Activated CD4-positive, alpha-beta T cell treated with anti-CD3 and anti-CD28 coated beads, Interleukin-2, amount 50 U/mL, for 4 hours (primary cell): ENCODE measurements around the gene NALF2.

ENCODE experiments used
- DNase-seq, 2 experiments: peaks; one replicate each; pipeline ENCODE4 v3.0.0-alpha.2; 2020

Gene NALF2

DNA sequence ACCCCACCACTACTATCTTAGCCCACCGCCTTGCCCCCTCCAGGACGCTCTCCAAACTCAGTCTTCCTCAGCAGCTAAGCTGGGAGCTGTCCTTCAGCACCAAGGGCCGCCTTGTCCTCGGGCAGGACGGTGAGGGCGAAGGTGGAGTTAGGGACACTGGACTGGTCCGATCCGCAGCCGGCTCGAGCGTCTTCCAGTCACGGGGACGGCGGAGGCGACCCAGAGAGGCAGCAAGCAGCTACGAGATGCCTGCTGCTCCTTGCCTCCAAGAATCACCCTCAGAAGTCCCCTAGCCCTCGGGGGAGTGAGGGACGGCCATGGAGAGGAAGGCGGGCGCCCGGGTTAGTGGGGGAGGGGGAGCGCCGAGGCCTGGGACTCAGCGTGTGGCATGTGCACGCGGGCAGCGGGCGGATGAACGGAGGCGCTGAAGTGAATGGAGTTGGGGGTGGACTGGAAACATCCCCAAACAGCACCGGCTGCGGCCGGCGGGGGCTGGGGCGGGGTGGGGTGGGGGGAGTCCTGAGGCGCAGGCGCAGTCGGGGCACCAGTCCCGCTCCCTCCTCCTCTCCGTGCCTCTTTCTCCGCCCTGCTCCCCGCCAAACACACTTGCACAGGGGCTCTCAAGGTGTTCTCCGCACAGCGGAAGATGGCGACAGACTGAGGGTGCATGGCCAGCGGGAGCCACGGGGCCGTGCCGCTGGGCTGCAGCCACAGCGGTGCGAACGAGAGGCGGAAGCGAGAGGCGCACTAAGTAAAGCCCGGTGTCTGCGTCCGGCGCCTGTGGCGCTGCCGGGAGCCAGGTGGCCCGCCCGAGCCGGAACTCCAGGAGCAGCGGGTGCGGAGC, at the start of gene NALF2:
Gene NALF2, plus strand, starts transcription at position 545 of the 844 bp plus-strand sequence. CDS start 957 bp downstream, outside the sequence.
- DNase-seq: peak; percentile 8 to 12

DNA sequence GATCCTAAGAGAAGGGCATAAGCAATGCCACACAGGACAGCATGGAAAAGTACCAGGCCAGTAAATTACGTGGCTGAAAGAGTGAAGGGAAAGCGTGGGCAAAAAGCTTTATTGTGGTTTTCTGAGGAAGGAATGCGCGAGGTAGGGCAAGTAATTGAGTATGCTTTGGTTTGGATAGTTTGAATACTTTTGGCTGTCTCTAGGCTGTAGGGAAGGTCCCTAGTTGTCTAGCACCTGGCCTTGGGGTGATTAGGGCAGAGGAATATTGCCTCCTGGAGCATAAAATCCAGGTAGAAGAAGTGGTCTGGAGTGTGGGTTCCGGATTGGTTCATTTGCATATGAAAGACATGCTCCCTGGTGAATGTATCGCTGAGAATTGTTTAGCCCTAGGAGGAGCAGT, 46.4 kb upstream of the NALF2 start:
- DNase-seq: no peak

DNA sequence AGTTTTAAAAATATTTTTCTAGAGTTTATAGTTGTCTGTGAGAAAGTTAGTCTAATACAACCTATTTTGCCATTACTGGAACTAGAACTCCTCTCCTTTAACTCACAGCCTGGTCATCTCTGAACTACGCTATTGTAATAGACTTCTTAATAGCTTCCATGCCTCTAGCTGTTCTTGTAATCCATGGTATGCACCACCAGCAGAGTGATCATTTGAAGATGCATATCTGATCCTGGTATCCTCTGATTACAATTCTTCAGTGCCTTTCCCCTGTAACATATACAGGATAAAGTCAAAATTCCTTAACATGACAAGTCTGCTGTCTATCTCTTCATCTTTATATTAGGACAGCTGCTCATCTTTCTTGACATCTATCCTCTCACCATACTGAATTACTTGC, 37.6 kb upstream of the NALF2 start:
- DNase-seq: no peak

DNA sequence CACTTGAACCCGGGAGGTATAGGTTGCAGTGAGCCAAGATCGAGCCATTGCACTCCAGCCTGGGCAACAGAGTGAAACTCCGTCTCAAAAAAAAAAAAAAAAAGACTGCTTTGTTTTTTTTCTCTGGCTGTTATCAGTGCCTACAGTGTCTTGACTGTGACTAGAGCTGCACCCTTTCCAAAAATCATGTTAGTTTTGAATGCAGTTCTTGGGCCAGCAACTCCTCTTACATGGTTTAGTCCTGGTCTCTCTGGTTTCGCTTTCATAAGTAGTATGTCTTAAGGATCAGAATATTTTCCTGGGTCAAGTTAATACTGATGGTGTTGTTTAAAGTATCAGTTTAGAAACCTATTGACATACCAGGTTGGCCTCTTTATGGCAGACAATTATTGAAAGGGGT, 34.2 kb upstream of the NALF2 start:
- DNase-seq: no peak

DNA sequence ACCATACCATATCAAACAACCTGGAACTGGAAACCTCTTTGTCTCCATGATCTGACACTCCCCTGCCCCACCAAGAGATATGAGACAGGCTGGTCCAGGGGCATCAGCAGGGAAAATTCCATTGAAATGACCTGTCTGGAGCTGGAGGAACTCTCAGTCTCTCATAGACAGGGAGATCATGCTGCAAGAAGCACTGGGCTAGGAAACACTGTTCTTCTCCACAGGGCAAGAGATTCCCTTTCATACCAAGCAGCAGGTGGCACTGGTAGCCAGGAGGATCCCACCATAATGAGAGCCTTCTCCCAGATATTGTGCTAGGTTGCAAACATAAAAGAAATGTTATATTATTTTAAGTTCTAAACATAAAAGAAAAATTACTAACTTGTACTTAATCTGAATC, 14.5 kb upstream of the NALF2 start:
- DNase-seq: no peak

DNA sequence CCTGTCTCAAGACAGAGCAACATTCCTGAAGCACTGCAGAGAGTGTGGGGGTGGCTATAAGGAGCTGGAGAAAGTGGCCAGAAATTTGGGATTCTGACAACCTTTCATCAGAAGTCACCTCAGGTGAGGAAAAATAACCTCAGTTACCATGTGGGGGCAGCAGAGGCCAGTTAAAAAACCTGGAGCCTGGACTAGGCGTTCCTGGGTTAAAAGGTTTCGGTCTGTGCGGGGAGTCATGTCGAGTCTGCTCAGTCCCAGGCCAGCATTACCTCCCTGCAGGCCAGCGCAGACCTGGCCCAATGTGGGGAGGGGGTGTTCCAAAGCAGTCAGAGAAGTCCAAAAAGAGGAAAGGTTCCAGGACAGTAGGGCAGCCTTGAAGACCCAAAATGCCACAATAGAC, 10.9 kb upstream of the NALF2 start:
- peak; percentile 22 to 28 for DNase-seq

DNA sequence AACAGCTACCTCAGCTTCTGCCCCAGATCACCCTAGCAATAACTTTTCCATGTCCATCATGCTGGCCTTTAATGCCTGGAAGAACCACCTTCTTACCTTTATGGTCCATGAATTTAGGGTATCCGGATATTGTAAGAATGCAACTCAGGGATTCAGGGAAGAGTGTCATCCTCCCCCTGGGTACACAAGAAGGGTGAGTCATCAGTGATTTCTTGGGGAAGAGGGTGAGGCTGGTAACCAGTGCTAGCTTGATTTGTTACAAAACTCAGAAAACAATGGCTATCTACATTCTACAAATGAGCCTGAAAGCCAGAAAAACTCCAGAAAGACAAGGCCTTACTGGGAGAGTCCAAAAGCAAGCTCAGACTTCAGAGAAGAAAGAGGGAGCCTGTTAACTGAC, 10.4 kb upstream of the NALF2 start:
- DNase-seq: no peak

DNA sequence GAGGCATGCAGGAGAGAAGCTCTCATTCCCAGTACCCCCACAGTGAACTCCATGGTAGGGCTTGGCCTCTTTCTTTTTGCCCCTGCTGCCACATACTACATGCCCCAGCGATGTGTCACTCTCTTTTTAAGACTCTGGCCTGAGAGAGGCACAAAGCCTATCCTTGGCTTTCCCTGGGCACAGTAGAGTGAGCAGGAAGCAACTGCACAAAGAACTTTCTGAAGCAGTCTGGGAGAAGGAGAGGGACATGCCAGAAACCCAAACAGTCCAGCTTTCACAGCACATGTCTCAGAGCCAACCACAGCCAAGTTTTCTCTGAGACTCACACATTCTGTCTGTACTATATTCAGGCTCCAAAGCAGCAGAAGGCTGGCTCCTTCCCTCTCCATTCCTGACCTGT, 7.9 kb upstream of the NALF2 start:
- no peak for DNase-seq

DNA sequence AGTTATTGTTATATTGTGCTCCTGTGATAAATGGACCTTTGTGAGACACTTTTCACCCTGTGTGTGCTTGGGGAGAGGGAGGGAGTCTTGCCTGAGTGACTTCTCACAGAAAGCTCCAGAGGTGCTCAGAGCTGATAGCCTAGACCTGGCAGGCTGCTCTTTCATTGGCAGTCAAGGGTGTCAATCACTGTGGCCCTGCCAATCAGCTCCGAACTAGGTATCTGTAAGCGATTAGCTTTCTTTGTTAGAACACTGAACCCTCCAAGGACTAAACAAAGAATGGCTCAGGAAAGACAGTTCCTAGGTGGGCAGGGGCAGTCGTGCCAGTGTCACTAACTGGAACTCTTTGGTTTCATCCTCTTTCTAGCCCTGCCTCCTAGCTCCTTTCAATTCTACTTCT, 2.7 kb upstream of the NALF2 start:
- no peak for DNase-seq

DNA sequence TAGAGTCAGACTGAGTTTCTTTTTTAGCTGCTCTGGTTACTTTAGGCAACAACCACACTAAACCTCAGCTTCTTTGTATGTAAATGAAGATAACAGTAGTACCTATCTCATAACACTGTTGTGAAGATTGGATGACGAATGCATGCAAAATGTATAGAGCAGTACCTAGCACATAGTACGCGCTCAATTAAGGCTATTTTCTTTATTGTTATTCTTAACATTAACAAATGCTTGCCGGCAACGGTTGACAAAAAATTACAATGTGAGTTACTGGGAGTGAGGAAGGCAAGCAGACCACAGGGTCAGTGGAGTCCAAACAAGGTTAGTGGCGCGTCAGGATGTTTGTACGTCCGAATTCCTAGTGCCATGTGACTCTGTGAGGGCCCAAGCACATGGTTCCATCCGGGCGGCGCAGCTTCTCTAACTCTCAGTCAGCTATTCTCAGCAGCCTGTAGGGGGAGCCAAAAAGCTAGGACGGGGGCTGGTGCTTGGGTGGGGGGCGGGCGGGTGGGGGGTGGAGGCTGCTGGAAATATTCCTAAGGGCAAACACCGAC, 821 bp upstream of the NALF2 start:
- DNase-seq: no peak

DNA sequence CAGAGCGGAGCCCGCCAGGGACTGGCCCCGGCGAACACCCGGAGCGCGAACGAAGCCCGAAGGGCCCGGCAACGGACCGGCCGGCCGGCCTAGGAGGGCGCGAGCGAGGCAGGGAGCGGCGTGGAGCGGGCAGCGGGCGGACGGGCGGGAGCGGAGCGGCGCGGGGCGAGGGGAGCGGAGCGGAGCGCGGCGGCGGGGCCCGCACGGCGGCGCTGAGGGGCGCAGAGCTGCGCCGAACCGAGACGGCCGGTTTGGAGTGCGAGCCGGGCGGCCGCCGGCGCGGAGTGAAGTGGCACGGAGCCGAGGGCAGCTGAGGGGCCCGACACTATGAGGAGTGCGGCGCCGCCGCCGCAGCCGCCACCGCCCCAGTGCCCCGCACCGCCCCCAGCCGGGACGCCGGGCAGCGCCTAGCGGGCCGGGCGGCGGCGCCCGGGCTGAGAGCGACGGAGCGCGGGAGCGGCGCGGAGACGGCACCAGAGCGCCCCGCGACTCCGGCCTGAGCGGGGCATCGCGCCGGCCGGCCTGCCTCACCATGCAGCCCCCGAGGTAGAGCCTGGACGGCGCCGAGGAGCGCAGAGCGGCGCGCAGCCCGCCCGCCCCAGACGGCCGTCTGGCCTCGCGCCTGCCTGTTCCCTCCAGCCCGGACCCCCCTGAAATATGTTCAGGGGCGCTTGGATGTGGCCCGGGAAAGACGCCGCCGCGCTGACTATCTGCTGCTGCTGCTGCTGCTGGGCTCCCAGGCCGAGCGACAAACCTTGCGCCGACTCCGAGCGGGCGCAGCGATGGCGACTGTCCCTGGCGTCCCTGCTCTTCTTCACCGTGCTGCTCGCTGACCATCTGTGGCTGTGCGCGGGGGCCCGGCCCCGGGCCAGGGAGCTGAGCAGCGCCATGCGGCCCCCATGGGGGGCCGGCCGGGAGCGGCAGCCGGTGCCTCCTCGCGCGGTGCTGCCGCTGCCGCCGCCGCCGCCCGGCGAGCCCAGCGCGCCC, 793 bp downstream of the NALF2 start:
- no peak for DNase-seq

DNA sequence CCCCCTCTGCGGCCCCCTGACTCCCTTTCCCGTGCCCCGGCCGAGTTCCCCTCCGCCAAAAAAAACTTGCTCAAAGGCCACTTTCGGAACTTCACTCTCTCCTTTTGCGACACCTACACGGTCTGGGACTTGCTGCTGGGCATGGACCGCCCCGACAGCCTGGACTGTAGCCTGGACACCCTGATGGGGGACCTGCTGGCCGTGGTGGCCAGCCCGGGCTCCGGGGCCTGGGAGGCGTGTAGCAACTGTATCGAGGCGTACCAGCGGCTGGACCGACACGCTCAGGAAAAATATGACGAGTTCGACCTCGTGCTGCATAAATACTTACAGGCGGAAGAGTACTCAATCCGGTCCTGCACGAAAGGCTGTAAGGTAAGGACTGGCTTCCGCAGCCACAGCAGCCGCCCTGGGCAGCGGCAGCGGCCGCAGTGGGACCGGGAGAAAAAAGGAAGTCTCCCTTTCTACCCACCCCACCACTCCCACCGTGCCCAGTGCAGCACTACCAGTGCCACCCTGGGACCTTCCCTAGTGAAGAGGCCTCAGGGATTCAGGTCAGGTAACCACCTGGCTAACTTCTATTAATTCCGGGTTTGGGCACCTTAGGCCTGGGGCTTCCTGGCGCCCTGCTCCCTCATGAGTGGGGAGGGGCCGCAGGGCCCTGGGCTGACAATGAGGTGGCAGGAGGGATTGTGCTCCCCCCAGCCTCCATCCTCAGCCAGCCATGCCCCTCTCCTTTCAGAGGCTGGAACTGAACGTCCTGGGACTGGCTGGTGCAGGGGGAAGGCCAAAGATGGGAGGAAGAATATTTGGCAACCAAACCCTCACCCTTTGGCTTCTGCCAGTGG, 1.9 kb downstream of the NALF2 start:
- no peak for DNase-seq

DNA sequence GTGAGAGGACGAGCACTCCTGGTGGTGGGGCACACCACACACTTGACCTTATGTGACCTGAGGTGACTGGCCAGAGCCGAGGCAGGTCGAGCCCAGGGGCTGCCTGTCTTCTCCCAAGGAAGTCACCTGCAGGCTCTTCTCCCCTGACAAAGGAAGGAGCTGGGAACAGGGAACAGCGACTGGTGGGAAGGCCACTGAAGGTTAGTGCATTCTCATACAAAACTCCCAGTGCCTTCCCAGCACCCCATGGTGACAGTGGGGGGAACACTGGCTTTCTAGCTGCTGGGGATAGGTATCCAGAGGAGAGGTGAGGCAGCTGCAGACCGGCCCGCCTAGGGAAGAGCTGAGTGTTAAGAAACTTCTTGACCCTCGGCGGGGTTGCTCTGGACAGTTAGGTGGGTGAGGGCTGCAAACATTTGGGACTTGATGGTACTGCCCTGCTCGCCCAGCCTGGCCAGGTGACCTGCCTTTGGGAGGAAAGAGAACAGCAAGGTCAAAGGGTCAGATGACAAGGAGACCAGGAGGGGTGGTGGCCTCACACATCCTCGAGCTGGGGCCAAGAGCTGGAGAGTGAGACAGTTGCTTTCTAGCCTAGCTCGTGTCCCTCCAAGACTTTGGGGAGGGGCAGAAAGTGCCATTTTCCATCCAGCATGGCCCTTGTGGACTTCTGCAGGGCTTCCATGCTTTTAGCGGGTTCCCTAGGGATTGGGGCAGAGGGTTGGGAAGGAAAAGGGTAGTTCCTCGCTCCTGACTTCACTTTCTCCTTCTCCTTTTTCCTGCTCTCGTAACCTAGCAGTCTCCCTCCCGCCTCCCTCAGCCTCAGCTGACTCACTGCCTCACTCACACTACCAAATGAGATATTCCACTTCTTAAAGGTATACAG, 2.7 kb downstream of the NALF2 start:
- DNase-seq: no peak

DNA sequence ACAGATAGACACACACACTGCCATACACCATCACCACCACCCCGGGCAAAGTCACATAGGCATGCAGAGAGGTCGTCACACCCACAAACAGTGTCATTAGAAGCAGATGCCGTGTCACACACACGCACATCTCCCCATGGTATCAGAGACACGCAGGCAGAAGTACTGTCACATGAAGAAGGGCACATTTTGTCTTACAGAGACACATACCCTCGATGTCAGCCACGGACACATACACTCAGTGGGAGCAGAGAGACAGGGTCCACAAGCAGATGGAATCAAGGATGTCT, 3.3 kb downstream of the NALF2 start:
- DNase-seq: no peak

DNA sequence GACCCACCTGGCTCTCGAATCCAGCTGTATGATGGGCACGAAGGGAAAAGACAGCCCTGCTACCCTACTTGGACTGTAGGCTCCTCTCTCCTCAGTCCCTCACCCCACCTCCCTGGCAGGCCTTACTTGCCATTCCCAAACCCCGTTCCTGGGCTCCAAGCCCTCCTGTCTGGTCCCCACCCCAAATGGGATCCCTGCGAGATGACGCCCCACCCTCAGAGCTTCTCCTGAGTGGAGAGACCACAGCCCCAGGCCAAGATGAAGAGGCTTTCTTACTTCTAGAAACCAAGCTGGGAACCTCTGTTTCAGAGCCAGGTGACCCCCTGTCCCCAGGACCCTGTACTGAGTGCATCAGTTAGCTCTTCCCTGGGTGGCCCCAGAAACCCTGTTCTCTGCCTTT, 4.5 kb downstream of the NALF2 start:
- no peak for DNase-seq

DNA sequence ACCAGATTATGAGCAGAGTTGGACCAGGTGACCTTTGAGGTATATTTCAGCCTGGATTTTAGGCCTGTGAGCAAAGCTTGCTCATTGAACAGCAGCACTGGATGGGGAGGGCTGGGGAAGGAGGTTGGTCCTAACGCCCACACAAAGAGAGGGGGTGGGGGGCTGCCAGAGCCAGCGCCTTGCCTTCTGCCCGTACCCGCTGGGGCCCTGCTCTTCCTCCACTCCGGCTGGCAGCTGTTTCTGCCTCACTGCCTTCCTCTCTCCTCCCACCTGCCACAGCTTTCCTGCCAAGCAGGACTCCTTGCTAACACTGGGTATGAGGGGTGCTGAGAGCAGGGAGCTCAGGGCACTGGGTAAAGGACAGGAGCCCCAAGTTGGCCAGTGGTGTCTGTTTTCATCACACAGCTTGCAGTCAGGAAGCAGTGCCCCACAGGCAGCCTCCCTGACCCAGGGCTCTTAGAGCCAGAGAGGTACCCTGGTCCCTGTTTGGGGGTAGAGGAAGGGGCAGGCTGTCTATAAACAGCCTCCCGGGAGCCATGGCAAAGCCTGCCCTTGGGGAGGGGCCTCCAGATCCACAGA, 6.1 kb downstream of the NALF2 start:
- DNase-seq: no peak

DNA sequence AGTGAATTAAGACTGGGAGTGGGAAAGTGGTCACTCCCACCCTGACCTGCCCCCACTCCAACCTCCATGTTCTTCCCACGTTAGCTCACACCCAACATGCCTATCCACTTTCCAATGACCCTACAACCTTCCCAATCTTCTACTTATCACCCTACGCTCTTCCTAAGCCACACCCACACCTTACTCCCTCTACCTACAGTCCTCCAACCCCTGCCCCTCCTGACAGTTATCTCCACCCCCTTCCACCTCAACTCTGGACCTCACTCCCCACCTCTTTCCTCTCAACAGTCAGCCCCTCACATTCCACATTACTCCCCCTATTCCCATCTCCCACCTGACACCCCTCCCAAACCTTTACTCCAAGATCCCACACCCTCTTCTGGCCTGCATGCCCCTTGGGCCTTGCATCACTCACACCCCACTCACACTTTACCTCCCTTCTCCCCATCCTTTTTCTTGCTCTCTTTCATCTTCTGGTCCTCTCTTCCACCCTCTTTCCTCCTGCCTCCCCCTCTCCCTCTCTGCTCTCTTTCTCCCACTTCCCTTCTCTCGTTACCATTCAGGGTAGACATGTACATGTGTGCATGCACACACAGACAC, 6.9 kb downstream of the NALF2 start:
- DNase-seq: no peak

DNA sequence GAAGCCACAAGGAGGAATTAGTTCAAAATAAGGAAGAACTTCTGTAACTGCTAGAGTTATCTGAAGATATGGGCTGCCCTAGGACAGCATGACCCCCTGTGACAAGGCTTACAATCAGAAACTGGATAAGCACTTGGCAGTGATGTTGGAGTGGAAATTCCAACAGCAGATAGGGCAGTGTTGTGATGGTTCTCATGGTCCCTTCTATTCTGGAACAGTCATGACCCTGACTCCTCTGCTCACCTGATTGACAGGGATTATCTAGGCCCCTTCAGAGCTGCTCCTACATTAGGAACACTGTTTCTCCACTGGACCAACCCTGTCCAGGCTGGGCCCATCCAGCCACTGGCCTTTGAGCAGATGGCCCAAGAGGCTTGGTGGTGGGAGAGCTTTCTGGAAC, 17.9 kb downstream of the NALF2 start:
- DNase-seq: no peak

DNA sequence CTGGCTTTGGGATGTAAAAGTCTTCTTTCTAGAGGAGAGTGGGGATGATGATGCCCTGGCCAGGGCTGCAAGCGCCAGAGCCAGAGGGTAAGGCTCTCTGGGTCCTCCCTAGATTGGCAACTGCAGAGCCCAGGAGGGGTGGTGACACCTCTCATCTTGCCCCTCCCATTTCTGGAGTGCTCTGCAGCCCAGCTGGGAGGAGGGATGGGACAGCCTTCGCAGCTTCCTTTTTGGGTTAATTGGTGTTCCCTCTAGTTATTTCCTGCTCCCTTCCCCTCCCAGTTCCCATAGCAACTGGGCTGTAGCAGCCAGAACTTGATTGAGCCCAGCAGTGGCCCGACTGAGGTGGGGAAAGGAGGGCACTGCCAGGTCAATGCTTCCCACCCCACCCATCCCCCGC, 19.2 kb downstream of the NALF2 start:
- no peak for DNase-seq

DNA sequence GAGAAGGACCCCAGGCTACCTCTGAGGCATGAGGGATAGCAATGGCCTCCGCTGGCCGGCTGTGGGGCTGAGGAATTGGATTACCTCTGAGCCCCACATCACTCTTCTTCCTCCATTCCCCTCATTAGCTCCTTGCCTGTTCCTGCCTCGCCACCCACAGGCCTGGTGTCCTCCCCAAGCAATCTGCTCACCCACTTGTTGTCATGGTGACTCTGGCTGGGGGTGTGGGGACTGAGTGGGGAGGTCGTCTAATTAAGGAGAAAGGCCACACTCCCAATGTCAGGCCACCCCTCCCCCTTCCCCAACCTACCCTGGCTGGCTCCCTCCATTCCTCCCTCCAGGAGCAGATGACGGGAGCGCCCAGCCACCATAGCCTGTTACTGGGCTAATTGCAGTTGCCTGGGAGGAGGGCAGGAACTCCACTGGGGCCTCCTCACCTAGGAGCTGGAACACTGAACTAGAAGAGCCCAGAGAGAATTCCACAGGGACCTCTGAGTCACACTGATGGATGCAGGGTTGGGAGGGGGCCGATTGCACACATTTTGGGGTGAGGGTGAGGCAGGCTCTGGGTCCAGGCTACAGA, 20.7 kb downstream of the NALF2 start:
- DNase-seq: no peak

DNA sequence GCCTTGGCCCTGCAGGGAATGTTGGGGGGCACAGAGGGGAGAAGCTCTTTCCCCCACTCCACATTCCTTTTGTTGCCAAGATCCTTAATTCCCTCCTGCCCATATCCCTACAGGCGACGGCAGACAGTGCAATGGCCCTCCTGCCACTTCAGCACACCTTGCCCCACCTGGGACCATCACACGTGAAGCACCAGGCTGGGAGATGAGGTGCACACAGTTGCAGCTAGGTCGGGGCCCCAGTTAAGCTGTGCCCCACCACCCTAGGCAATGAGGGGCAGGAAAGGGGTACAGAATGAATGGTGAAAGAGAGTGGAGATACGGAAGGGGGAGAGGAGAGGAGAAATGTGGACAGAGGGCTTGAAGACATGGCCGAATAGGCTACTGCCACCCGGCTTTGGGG, 26.2 kb downstream of the NALF2 start:
- DNase-seq: no peak
